ENCODE data around the gene TMEM63C.
A peak's percentile ranks its signal among the peaks of the same experiment; 100 is the strongest.

The TMEM63C gene

GRCh38 chr14:77265561-77266335 is 84.2 kb downstream of the TMEM63C start (continued):
- no peak for TF ChIP-seq KLF10 (tag by site-specific recombination; IDR thresholded peaks at IDR 0.05)

DNA sequence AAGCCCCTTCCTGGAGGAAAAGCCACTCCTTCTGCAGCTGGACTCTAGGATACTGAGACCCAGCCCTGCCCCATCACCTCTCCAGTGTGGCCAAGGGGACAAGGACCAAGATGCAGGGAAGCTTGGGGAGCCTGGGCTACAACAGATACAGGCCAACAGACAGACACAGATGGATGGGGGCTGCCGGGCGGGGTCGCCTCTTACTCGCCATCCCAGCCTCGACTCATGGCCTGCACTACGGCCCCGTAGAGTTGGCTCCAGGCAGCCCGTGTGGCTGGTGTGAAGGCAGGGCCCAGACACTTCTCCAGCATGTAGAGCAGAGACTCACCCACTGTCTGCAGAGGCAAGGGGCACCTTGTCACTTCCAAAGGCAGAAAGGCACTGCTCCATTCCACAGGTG is 84.7 kb downstream of the TMEM63C start:
- ChIA-PET CTCF (no interaction called here), POLR2A (no interaction called here)
- Histone ChIP-seq H3K4me1 (ENCODE audit: control insufficient read depth, insufficient read depth, low read length) (no peaks in the 10 kb centered on the region), H3K4me3 (ENCODE audit: low read depth, low read length) (no peak overlapping the region), H3K36me3 (ENCODE audit: control insufficient read depth in 2 of 2, insufficient read depth in 1 of 2, low read length in 2 of 2) (no peaks in the 10 kb centered on the region), H3K27ac (ENCODE audit: extremely low read depth, low read depth, low read length) (no peak overlapping the region), H3K9me3 (ENCODE audit: control insufficient read depth, insufficient read depth, low read depth, low read length) (no peaks in the 10 kb centered on the region)
- TF ChIP-seq ZNF549 (tag by site-specific recombination; IDR thresholded peaks at IDR 0.05): no peak

- H3K4me3 ChIP-seq (ENCODE audit: low read depth, low read length): no peak overlapping the region
- H3K27ac ChIP-seq (ENCODE audit: extremely low read depth, low read depth, low read length): no peak overlapping the region
- no peaks in the 10 kb centered on the region for H3K9me3 ChIP-seq (ENCODE audit: control insufficient read depth, insufficient read depth, low read depth, low read length)
- H3K36me3 ChIP-seq (ENCODE audit: control insufficient read depth in 2 of 2, insufficient read depth in 1 of 2, low read length in 2 of 2): no peaks in the 10 kb centered on the region
- CTCF ChIA-PET: interaction anchor here (0.6 to 0.8 kb wide), 2 partner anchors 23 to 413 kb away, joined by 3 to 4 read pairs; no protein-coding TSS in a partner anchor
- POLR2A ChIA-PET: no interaction called here
- no peaks in the 10 kb centered on the region for H3K4me1 ChIP-seq (ENCODE audit: control insufficient read depth, insufficient read depth, low read length)
- TF ChIP-seq, protein P1, sequence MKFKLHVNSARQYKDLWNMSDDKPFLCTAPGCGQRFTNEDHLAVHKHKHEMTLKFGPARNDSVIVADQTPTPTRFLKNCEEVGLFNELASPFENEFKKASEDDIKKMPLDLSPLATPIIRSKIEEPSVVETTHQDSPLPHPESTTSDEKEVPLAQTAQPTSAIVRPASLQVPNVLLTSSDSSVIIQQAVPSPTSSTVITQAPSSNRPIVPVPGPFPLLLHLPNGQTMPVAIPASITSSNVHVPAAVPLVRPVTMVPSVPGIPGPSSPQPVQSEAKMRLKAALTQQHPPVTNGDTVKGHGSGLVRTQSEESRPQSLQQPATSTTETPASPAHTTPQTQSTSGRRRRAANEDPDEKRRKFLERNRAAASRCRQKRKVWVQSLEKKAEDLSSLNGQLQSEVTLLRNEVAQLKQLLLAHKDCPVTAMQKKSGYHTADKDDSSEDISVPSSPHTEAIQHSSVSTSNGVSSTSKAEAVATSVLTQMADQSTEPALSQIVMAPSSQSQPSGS (tag by site-specific recombination; IDR thresholded peaks at IDR 0.05; ENCODE audit: low read depth): no peak
- TF ChIP-seq ZBTB7A (tag by site-specific recombination; IDR thresholded peaks at IDR 0.05; ENCODE audit: low read depth) (no peak), SP2 (tag by site-specific recombination; IDR thresholded peaks at IDR 0.05) (no peak), ZNF776 (tag by site-specific recombination; IDR thresholded peaks at IDR 0.05; ENCODE audit: borderline replicate concordance) (no peak), SETDB1 (IDR thresholded peaks at IDR 0.05; ENCODE audit: insufficient read length, low read length) (peak; percentile 40)
These were observed 86.5 kb downstream of the TMEM63C start for GRCh38 chr14:77267937-77268699.

GRCh38 chr14:77268989-77269600 is 87.5 kb downstream of the TMEM63C start:
- no peak overlapping the region for H3K4me3 ChIP-seq (ENCODE audit: low read depth, low read length)
- H3K9me3 ChIP-seq (ENCODE audit: control insufficient read depth, insufficient read depth, low read depth, low read length): no peaks in the 10 kb centered on the region
- ChIA-PET CTCF (interaction anchor here (0.9 kb wide), 1 partner anchor 137 kb away, joined by 5 read pairs; no protein-coding TSS in a partner anchor), POLR2A (no interaction called here)
- no peaks in the 10 kb centered on the region for H3K4me1 ChIP-seq (ENCODE audit: control insufficient read depth, insufficient read depth, low read length)
- no peaks in the 10 kb centered on the region for H3K36me3 ChIP-seq (ENCODE audit: control insufficient read depth in 2 of 2, insufficient read depth in 1 of 2, low read length in 2 of 2)
- H3K27ac ChIP-seq (ENCODE audit: extremely low read depth, low read depth, low read length): no peak overlapping the region
- TF ChIP-seq, protein P2, sequence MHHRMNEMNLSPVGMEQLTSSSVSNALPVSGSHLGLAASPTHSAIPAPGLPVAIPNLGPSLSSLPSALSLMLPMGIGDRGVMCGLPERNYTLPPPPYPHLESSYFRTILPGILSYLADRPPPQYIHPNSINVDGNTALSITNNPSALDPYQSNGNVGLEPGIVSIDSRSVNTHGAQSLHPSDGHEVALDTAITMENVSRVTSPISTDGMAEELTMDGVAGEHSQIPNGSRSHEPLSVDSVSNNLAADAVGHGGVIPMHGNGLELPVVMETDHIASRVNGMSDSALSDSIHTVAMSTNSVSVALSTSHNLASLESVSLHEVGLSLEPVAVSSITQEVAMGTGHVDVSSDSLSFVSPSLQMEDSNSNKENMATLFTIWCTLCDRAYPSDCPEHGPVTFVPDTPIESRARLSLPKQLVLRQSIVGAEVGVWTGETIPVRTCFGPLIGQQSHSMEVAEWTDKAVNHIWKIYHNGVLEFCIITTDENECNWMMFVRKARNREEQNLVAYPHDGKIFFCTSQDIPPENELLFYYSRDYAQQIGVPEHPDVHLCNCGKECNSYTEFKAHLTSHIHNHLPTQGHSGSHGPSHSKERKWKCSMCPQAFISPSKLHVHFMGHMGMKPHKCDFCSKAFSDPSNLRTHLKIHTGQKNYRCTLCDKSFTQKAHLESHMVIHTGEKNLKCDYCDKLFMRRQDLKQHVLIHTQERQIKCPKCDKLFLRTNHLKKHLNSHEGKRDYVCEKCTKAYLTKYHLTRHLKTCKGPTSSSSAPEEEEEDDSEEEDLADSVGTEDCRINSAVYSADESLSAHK (tag by site-specific recombination; IDR thresholded peaks at IDR 0.05): no peak
- no peak for TF ChIP-seq ZNF510 (tag by site-specific recombination; IDR thresholded peaks at IDR 0.05; ENCODE audit: insufficient replicate concordance)
- no peak for TF ChIP-seq ZNF132 (tag by site-specific recombination; IDR thresholded peaks at IDR 0.05; ENCODE audit: borderline replicate concordance)
- TF ChIP-seq AEBP2 (tag by site-specific recombination; IDR thresholded peaks at IDR 0.05; ENCODE audit: borderline replicate concordance): no peak
- no peak for TF ChIP-seq ZNF24 (tag by site-specific recombination; IDR thresholded peaks at IDR 0.05)
- TF ChIP-seq ZNF530 (tag by site-specific recombination; IDR thresholded peaks at IDR 0.05; ENCODE audit: low read depth): no peak
- no peak for TF ChIP-seq EGR2 (tag by site-specific recombination; IDR thresholded peaks at IDR 0.05; ENCODE audit: low read depth)
- TF ChIP-seq ZNF221 (tag by site-specific recombination; IDR thresholded peaks at IDR 0.05; ENCODE audit: borderline replicate concordance): no peak
- TF ChIP-seq ZFP37 (tag by site-specific recombination; IDR thresholded peaks at IDR 0.05): no peak
- TF ChIP-seq MYNN (tag by site-specific recombination; IDR thresholded peaks at IDR 0.05; ENCODE audit: borderline replicate concordance): no peak
- TF ChIP-seq KLF16 (tag by site-specific recombination; IDR thresholded peaks at IDR 0.05): no peak
- TF ChIP-seq ZNF629 (tag by site-specific recombination; IDR thresholded peaks at IDR 0.05): no peak
- TF ChIP-seq ZNF223 (tag by site-specific recombination; IDR thresholded peaks at IDR 0.05): no peak
- no peak for TF ChIP-seq GFI1B (tag by site-specific recombination; IDR thresholded peaks at IDR 0.05)
- no peak for TF ChIP-seq ZNF416 (tag by site-specific recombination; IDR thresholded peaks at IDR 0.05)
- TF ChIP-seq ZNF184 (tag by site-specific recombination; IDR thresholded peaks at IDR 0.05): no peak
